Psoas muscle (tissue), 8 donors: ENCODE data around the gene KCTD12. TPM values are rescaled to one million over a fixed set of nuclear protein-coding genes. Genes with fewer than 3 reads are reported as not detected.
A peak's percentile ranks its signal among the peaks of the same experiment; 100 is the strongest.

Experiments used
- ATAC-seq, 4 donors: fragments of 200-7000 bp; cut with Tn5 transposase; one replicate each; pipeline ENCODE4 v1.9.1; 2020; ENCODE audit warnings: moderate library complexity in 3 of 4, mild to moderate bottlenecking in 2 of 4
- DNase-seq, 2 donors: peaks; one replicate each; pipeline ENCODE4 v3.0.0-alpha.2; 2020
- H3K27ac ChIP-seq: fragments of 200-600 bp; one replicate; pipeline ENCODE4 v1.8.0; 2022
- H3K27me3 ChIP-seq, 3 donors: fragments of 200-600 bp in 1 of 3; one replicate each; pipeline versions ENCODE4 v1.6.1 to v1.8.0; 2013 to 2022; ENCODE audit warnings: low read length in 2 of 3, mild to moderate bottlenecking in 2 of 3, moderate library complexity in 1 of 3; ENCODE audit not compliant: insufficient read depth in 3 of 3
- H3K36me3 ChIP-seq, 2 donors: fragments of 200-600 bp in 1 of 2; one replicate each; pipeline versions ENCODE4 v1.6.1 to v1.8.0; 2013 to 2022; ENCODE audit warnings: low read depth in 1 of 2, mild to moderate bottlenecking in 1 of 2, moderate library complexity in 1 of 2; ENCODE audit not compliant: insufficient read depth in 1 of 2
- H3K4me1 ChIP-seq: fragments of 200-600 bp; one replicate; pipeline ENCODE4 v1.8.0; 2022
- H3K4me3 ChIP-seq: fragments of 200-600 bp; one replicate; pipeline ENCODE4 v1.8.0; 2022; ENCODE audit warnings: mild to moderate bottlenecking
- H3K9me3 ChIP-seq: fragments of 200-600 bp; one replicate; pipeline ENCODE4 v1.8.0; 2022
- WGBS, 3 donors: extraction: QIAGEN DNeasy Blood & Tissue Kit; methylation state at CpG; one replicate each; pipeline versions ENCODE4 v1.1.6 to v1.1.7; 2013; 5-methylcytosine and 5-hydroxymethylcytosine counted together
- intact Hi-C, 2 donors: fragments of 100-400 bp; cut with DNase I; formaldehyde crosslinking; loops; one replicate each; pipeline versions ENCODE4 v1.11.0 to v1.14.2; 2022
- polyA plus RNA-seq, 3 donors: library from polyadenylated mRNA; stranded (reverse); fragments of 200-250 nt; gene quantifications; one replicate each; pipeline ENCODE4 v1.2.3, GENCODE V29; 2013
- total RNA-seq, 4 donors: library from RNA; stranded (reverse); fragmentation: NEBNext Ultra II Directional in 2 of 4; extraction: Animal tissue kit (Norgen Biotek cat#: 25700) in 2 of 4; gene quantifications; one replicate each; pipeline versions ENCODE4 v1.2.1 to v1.2.4, GENCODE V29; 2021 to 2023
- TF ChIP-seq, protein P1 (sequence below): fragments of 200-600 bp; IDR thresholded peaks from one replicate; pipeline ENCODE4 v1.8.0; 2022; ENCODE audit warnings: antibody characterized with exemption
- donor health status: healthy with polysubstance abuse.
- donor health status: DM: no; HTN: no; CAD: no; lungs with moderate emphysema.
- donor health status: Bipolar disorder and iron deficiency.
- donor health status: healthy.
- donor health status: DM: yes; HTN: yes; CAD: no.
- donor health status: DM: no; HTN: no; CAD: no.
- donor health status: DM: no; HTN: no; CAD: no.
- donor health status: DM: yes; HTN: yes; CAD: no.

Gene KCTD12
- total and polyA plus RNA-seq, 7 donors = 11.6 to 31.3 (median 22.4) TPM

- WGBS, 3 donors = 36 to 45% (median 44%) methylated on average over 4 of the region's 4 CpGs
- no peak for ATAC-seq
- Histone ChIP-seq H3K27ac (peak overlapping the region; percentile 23), H3K4me1 (peaks cover 5% of the 10 kb centered on the region), H3K4me3 (peak overlapping the region; percentile 79), H3K9me3 (no peaks in the 10 kb centered on the region), H3K27me3 (peaks cover 0 to 51% (median 0%) of the 10 kb centered on the region in 3 donors), H3K36me3 (no peaks in the 10 kb centered on the region)
- DNase-seq = no peak
- intact Hi-C loops = no loop called here
- TF ChIP-seq, protein P1, sequence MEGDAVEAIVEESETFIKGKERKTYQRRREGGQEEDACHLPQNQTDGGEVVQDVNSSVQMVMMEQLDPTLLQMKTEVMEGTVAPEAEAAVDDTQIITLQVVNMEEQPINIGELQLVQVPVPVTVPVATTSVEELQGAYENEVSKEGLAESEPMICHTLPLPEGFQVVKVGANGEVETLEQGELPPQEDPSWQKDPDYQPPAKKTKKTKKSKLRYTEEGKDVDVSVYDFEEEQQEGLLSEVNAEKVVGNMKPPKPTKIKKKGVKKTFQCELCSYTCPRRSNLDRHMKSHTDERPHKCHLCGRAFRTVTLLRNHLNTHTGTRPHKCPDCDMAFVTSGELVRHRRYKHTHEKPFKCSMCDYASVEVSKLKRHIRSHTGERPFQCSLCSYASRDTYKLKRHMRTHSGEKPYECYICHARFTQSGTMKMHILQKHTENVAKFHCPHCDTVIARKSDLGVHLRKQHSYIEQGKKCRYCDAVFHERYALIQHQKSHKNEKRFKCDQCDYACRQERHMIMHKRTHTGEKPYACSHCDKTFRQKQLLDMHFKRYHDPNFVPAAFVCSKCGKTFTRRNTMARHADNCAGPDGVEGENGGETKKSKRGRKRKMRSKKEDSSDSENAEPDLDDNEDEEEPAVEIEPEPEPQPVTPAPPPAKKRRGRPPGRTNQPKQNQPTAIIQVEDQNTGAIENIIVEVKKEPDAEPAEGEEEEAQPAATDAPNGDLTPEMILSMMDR = no peak
These were observed 3.8 kb downstream of the KCTD12 start for GRCh38 chr13:76882431-76882830.

DNA sequence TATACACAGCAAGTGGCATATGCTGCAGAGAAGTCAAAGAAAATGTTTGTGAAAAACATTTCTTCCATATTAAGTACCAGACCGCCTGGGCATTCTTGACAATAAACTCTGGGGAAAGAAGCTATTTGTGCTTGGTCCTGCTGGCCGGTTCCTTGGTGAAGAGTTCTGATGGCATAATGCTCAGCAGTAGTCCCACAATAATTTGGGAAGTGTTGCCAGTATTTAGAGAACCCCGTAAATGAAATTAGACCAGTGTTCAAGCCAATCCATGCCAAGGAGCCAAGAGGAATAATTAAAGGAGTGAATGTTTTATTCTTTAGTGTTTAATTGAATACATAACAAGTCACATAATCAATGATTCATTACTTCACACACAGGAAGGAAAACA lies 6.3 kb downstream of the KCTD12 start:
- TF ChIP-seq, protein P1 = no peak
- peaks cover 5% of the 10 kb centered on the region for H3K4me1 ChIP-seq

DNA sequence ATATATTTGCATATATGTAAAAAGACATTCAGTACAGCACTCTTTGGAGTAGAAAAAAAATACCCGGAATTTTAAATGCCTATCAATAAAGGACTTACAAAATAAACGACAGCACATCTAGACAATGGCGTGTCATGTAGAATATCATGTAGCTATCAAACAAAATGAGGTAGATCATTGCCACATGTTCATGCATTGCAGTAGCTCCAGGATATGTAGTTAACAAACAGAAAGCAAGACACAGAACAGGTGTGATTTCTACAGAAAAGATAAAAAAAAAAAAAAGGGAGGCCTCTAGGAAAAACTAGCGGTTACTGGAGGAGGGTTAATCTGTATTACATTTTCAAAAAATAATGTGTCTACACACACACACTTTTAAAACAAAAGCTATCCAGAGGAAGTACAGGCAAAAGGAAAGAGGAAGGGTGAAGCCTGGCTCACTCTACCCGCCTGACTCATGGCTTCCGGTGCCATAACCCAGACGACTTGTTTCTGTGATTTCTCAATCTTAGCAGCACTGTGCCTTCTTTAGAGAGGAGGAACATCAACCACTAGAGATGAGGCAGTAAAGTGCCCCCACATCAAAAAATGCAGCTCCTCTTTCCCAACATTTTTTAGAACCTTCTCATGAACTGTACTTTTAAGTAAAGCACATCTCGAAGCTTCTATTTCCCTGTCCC lies 6.9 kb downstream of the KCTD12 start:
- DNase-seq = peak; percentile 65 to 77
- WGBS, 3 donors = 51 to 60% (median 57%) methylated on average over 8 of the region's 8 CpGs
- ATAC-seq = peak; percentile 57 to 90 (median 84)
- intact Hi-C loops = no loop called here
- H3K27ac ChIP-seq = peak overlapping the region; percentile 65
- TF ChIP-seq, protein P1 = no peak
- H3K4me1 ChIP-seq = peaks cover 2% of the 10 kb centered on the region
- no peaks in the 10 kb centered on the region for H3K36me3 ChIP-seq
- H3K27me3 ChIP-seq = peaks cover 0 to 50% (median 0%) of the 10 kb centered on the region in 3 donors
- peak overlapping the region; percentile 20 for H3K4me3 ChIP-seq
- H3K9me3 ChIP-seq = no peaks in the 10 kb centered on the region

More for the DNA sequence above, 6.3 kb downstream of the KCTD12 start:
- intact Hi-C loops = no loop called here
- no peaks in the 10 kb centered on the region for H3K36me3 ChIP-seq
- ATAC-seq = no peak
- H3K27ac ChIP-seq = peak overlapping the region; percentile 65
- no peak for DNase-seq
- H3K9me3 ChIP-seq = no peaks in the 10 kb centered on the region
- peak overlapping the region; percentile 20 for H3K4me3 ChIP-seq
- 34 to 48% (median 38%) methylated on average over 3 of the region's 3 CpGs for WGBS, 3 donors
- peaks cover 0 to 53% (median 0%) of the 10 kb centered on the region in 3 donors for H3K27me3 ChIP-seq

DNA sequence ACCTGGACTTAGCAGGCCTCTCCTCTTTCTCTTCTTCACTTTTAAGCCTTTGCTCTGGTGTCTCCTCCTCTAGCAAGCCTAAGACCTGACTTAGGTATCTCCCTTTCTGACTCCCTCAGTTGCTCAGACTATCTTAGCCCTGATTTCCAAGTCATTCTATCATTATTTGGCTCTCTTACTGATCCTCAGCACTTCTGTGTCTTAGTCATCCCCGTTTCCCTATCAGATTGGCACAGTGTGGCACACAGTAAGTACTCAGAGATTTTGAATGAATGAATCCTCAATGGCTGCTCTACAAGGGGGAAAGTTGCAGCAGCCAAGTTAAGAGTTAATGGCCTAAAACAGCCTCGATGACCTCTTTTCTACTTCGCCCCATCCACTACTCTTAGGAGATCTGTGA lies 8.2 kb downstream of the KCTD12 start:
- intact Hi-C loops = no loop called here
- ATAC-seq (no peak), DNase-seq (no peak)
- peaks cover 0 to 40% (median 0%) of the 10 kb centered on the region in 3 donors for H3K27me3 ChIP-seq
- H3K9me3 ChIP-seq = no peaks in the 10 kb centered on the region
- no peak overlapping the region for H3K4me3 ChIP-seq
- no peaks in the 10 kb centered on the region for H3K36me3 ChIP-seq
- H3K4me1 ChIP-seq = no peaks in the 10 kb centered on the region
- TF ChIP-seq, protein P1 = no peak
- no peak overlapping the region for H3K27ac ChIP-seq
- WGBS, 3 donors = 84 to 92% (median 90%) methylated on average over 3 of the region's 3 CpGs
